K562 (cell line): ENCODE results near the gene PIRT. TPM values are rescaled to one million over a fixed set of nuclear protein-coding genes. Genes with fewer than 3 reads are reported as not detected.

Source experiments
- ATAC-seq: fragments of 200-7000 bp; cut with Tn5 transposase; 3 replicates; pipeline ENCODE4 v1.9.1; 2020; ENCODE audit warnings: moderate library complexity
- BruUV-seq: library from RNA; stranded (reverse); fragments of 400-500 nt; replicated peaks from 2 replicates; lab custom pipeline; 2021; lab: Mats Ljungman, UMichigan
- CTCF ChIA-PET: fragments of 300-600 bp; formaldehyde crosslinking; extraction: SDS; loops from one replicate; lab custom pipeline; 2021; ENCODE audit warnings: low intra/inter-chr PET ratio; lab: Yijun Ruan, JAX
- POLR2A ChIA-PET: fragments of 300-600, 350-650 bp; sonication (Branson Sonifier 250); formaldehyde crosslinking; extraction: SDS; loops from one replicate; lab custom pipeline; 2021; ENCODE audit warnings: antibody characterized with exemption, inconsistent platforms; lab: Yijun Ruan, JAX
- DNase-seq, 4 experiments: peaks; one replicate each; pipeline versions ENCODE4 v3.0.0 to v3.0.0-alpha.2; 2011 to 2018; ENCODE audit warnings: low spot score in 3 of 4, mixed read lengths in 3 of 4; ENCODE audit errors: extremely low read depth in 1 of 4
- FAIRE-seq: peaks from 2 replicates; lab custom pipeline; 2011; peaks lifted over from hg19 to GRCh38; lab: Jason Lieb, UNC
- H2AFZ ChIP-seq: 2 replicates; pipeline ENCODE4 v1.6.0; 2011; ENCODE audit warnings: low read depth, low read length, control low read depth, inconsistent platforms
- H3K27ac ChIP-seq: fragments of 200-600 bp; 3 replicates; pipeline ENCODE4 v1.8.0; 2011; ENCODE audit warnings: low read depth, mild to moderate bottlenecking, control low read depth, inconsistent platforms, low read length, moderate library complexity, mixed read lengths; ENCODE audit errors: extremely low read depth
- H3K27me3 ChIP-seq, 2 experiments: fragments of 300-600 bp in 1 of 2; 2 replicates in 1 of 2; 3 replicates in 1 of 2; pipeline versions ENCODE4 v1.6.0 to v1.8.0; 2011; ENCODE audit warnings: inconsistent platforms in 2 of 2, low read length in 2 of 2, mild to moderate bottlenecking in 1 of 2, mixed read lengths in 1 of 2, moderate library complexity in 1 of 2; ENCODE audit not compliant: control insufficient read depth in 2 of 2, insufficient read depth in 2 of 2
- H3K36me3 ChIP-seq: fragments of 300-600 bp; 3 replicates; pipeline ENCODE4 v1.8.0; 2011; ENCODE audit warnings: mild to moderate bottlenecking, low read length, inconsistent platforms; ENCODE audit not compliant: control insufficient read depth, insufficient read depth
- H3K4me1 ChIP-seq, 2 experiments: fragments of 200-600 bp in 1 of 2; replicated peaks in 1 of 2; 2 replicates in 1 of 2; 3 replicates in 1 of 2; pipeline versions ENCODE4 v1.5.1 to v1.8.0; 2011; ENCODE audit warnings: inconsistent platforms in 2 of 2, low read length in 2 of 2, mild to moderate bottlenecking in 1 of 2, mixed read lengths in 1 of 2, moderate library complexity in 1 of 2; ENCODE audit not compliant: control insufficient read depth in 2 of 2, insufficient read depth in 2 of 2
- H3K4me2 ChIP-seq: 2 replicates; pipeline ENCODE4 v1.6.1; 2011; ENCODE audit warnings: low read length, control low read depth, inconsistent platforms, mixed read lengths; ENCODE audit not compliant: insufficient read depth
- H3K4me3 ChIP-seq: fragments of 200-600 bp; sonication (generic), shearing (Covaris generic); 2 replicates; pipeline ENCODE4 v1.5.1; 2016; ENCODE audit warnings: control low read depth, inconsistent platforms
- H3K79me2 ChIP-seq: fragments of 200-600 bp; 3 replicates; pipeline ENCODE4 v1.8.0; 2011; ENCODE audit warnings: low read length, inconsistent platforms; ENCODE audit not compliant: control insufficient read depth, insufficient read depth
- H3K9ac ChIP-seq, 2 experiments: 2 replicates each; pipeline versions ENCODE4 v1.6.0 to v1.6.1; 2011; ENCODE audit warnings: low read depth in 2 of 2, low read length in 2 of 2, control low read depth in 1 of 2, inconsistent platforms in 1 of 2, mild to moderate bottlenecking in 1 of 2, mixed read lengths in 1 of 2; ENCODE audit not compliant: insufficient read depth in 1 of 2
- H3K9me1 ChIP-seq: one replicate; pipeline ENCODE4 v1.6.0; 2011; ENCODE audit warnings: inconsistent platforms, mild to moderate bottlenecking, low read length, moderate library complexity; ENCODE audit not compliant: control insufficient read depth, insufficient read depth
- H3K9me3 ChIP-seq: replicated peaks from 2 replicates; pipeline ENCODE4 v1.5.1; 2011; ENCODE audit warnings: low read depth, low read length, inconsistent platforms; ENCODE audit not compliant: control insufficient read depth, insufficient read depth
- H4K20me1 ChIP-seq: replicated peaks from 2 replicates; pipeline ENCODE4 v1.6.1; 2011; ENCODE audit warnings: low read length, inconsistent platforms, mixed read lengths; ENCODE audit not compliant: control insufficient read depth, insufficient read depth
- CBX5 ChIP-seq: IDR thresholded peaks from 2 replicates; pipeline ENCODE4 v1.6.1; 2014; ENCODE audit warnings: low read depth, borderline replicate concordance
- CHCHD3 ChIP-seq: fragments of 250-450 bp; sonication (Bioruptor Pico); IDR thresholded peaks from 2 replicates; pipeline ENCODE4 v2.1.2; 2022; ENCODE audit warnings: mild to moderate bottlenecking
- DPF2 ChIP-seq: fragments of 450-650 bp; IDR thresholded peaks from 2 replicates; pipeline ENCODE4 v1.6.1; 2016
- EP400 ChIP-seq: fragments of 450-650 bp; IDR thresholded peaks from 2 replicates; pipeline ENCODE4 v1.6.1; 2017; ENCODE audit warnings: antibody characterized with exemption, mild to moderate bottlenecking, moderate library complexity
- HMG20A ChIP-seq: fragments of 450-650 bp; formaldehyde crosslinking; conservative IDR thresholded peaks from 2 replicates; pipeline ENCODE4 v1.4.0; 2020; ENCODE audit warnings: mild to moderate bottlenecking, mixed read lengths
- ILF3 ChIP-seq: fragments of 450-650 bp; IDR thresholded peaks from 2 replicates; pipeline ENCODE4 v1.6.1; 2018; ENCODE audit warnings: antibody characterized with exemption, mild to moderate bottlenecking, moderate library complexity, borderline replicate concordance
- MCM2 ChIP-seq: fragments of 450-650 bp; IDR thresholded peaks from 2 replicates; pipeline ENCODE4 v1.6.1; 2017; ENCODE audit warnings: low read depth, mild to moderate bottlenecking
- NCOA1 ChIP-seq: fragments of 450-650 bp; IDR thresholded peaks from 2 replicates; pipeline ENCODE4 v1.6.1; 2016; ENCODE audit warnings: low read depth
- PHF21A ChIP-seq: fragments of 450-650 bp; IDR thresholded peaks from 2 replicates; pipeline ENCODE4 v1.6.1; 2017; ENCODE audit warnings: low read depth, borderline replicate concordance
- RBBP5 ChIP-seq: fragments of 200-600 bp; sonication (generic); IDR thresholded peaks from 2 replicates; pipeline ENCODE4 v1.6.1; 2012; ENCODE audit warnings: borderline replicate concordance, mild to moderate bottlenecking, low read length, control low read depth, inconsistent platforms; ENCODE audit not compliant: insufficient read depth, poor library complexity, severe bottlenecking
- WGBS: fragments of 100-300 bp; shearing (Covaris generic); methylation state at CpG from one replicate; pipeline ENCODE4 v1.1.6; 2016; ENCODE audit warnings: low coverage, mixed read lengths; ENCODE audit not compliant: insufficient coverage; ENCODE audit errors: missing lambda C conversion rate; 5-methylcytosine and 5-hydroxymethylcytosine counted together
- in situ Hi-C: fragments of 300-500 bp; cut with MboI; formaldehyde crosslinking; loops from 4 replicates; pipeline ENCODE4 v1.15.0; 2018; ENCODE audit warnings: inconsistent platforms, mixed read lengths
- intact Hi-C: fragments of 100-400 bp; cut with micrococcal nuclease; formaldehyde crosslinking; loops from 2 replicates; pipeline ENCODE4 v1.14.2; 2022
- polyA plus RNA-seq, 8 experiments: library from polyadenylated mRNA; depleted of rRNA in 4 of 8; stranded (reverse) in 5 of 8; unstranded in 3 of 8; fragments of >200 nt; fragmentation: Nextera tagmentation in 2 of 8; fragmentation: Illumina TruSeq in 1 of 8; extraction: Ambion mirVana in 2 of 8; extraction: Trizol in 1 of 8; gene quantifications; 2 replicates each; pipeline versions ENCODE4 v1.2.1 to v1.2.3, GENCODE V29; 2011 to 2014; ENCODE audit warnings: inconsistent platforms in 1 of 8, missing spikeins in 1 of 8
- total RNA-seq, 7 experiments: library from RNA; depleted of rRNA in 6 of 7; stranded (reverse); fragments of >200 nt in 6 of 7; fragmentation: Illumina TruSeq in 2 of 7; extraction: Trizol in 2 of 7; gene quantifications; 2 replicates each; pipeline versions ENCODE4 v1.2.1 to v1.2.3, GENCODE V29; 2011 to 2021; ENCODE audit warnings: low replicate concordance in 1 of 7
- TF ChIP-seq, protein P1 (sequence below): fragments of 450-650 bp; IDR thresholded peaks from 2 replicates; pipeline ENCODE4 v1.6.1; 2016; ENCODE audit warnings: antibody characterized with exemption
- TF ChIP-seq, protein P2 (sequence below): sonication (generic); formaldehyde crosslinking; IDR thresholded peaks from 2 replicates; pipeline ENCODE4 v1.8.0; 2022; ENCODE audit warnings: missing genetic modification reagents, mild to moderate bottlenecking, borderline replicate concordance
- TF ChIP-seq, protein P3 (sequence below): fragments of 250-450 bp; sonication (Bioruptor Pico); IDR thresholded peaks from 2 replicates; pipeline ENCODE4 v1.5.0; 2021
- TF ChIP-seq, protein P4 (sequence below): sonication (generic); formaldehyde crosslinking; IDR thresholded peaks from 2 replicates; pipeline ENCODE4 v1.8.1; 2023; ENCODE audit warnings: mild to moderate bottlenecking, missing genetic modification reagents, moderate library complexity
- TF ChIP-seq, protein P5 (sequence below): fragments of 450-650 bp; IDR thresholded peaks from 2 replicates; pipeline ENCODE4 v1.6.1; 2016; ENCODE audit warnings: low read depth, mild to moderate bottlenecking, moderate library complexity
- TF ChIP-seq, protein P6 (sequence below), 2 experiments: fragments of 200-800 bp in 1 of 2; sonication (Bioruptor generic) in 1 of 2; sonication (generic) in 1 of 2; formaldehyde crosslinking in 1 of 2; IDR thresholded peaks in 1 of 2; conservative IDR thresholded peaks in 1 of 2; 2 replicates each; pipeline versions ENCODE4 v1.5.0 to v1.6.1; 2016 to 2020; ENCODE audit warnings: missing compliant biosample characterization in 1 of 2, missing genetic modification characterization in 1 of 2, missing genetic modification reagents in 1 of 2

PIRT gene
- total and polyA plus RNA-seq, 9 of the 15 experiments (the other 6 are each of a cell fraction or from before 2014, with no cell fraction given): not detected

DNA sequence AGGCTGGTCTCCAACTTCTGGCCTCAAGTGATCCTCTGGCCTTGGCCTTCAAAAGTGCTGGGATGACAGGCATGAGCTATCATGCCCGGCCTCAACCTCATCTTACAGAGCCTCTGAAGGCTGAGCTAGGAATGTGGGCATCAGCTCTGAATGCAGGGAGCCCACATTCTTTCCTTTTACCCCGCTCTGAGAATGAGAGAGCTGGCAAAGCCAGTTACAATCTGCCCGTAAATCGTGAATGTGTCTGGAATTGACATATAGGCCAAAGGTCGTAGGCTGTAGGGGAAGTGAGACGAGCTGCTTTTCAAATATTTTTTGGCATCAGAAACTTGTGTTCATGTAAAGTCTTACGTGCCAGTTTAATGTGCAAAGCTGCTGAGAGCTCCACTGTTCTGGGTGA, 38.5 kb downstream of the PIRT start:
- 12% methylated on average over 7 of the region's 7 CpGs for WGBS
- Histone ChIP-seq H3K9me3 (no peaks in the 10 kb centered on the region), H2AFZ (no peak overlapping the region), H3K27me3 (peaks cover 0 to 19% of the 10 kb centered on the region in 2 experiments; a peak in 2 of 5 replicates), H3K36me3 (no peaks in the 10 kb centered on the region), H4K20me1 (no peaks in the 10 kb centered on the region), H3K4me3 (no peak overlapping the region), H3K9me1 (no peaks in the 10 kb centered on the region), H3K4me2 (no peak overlapping the region), H3K9ac (no peak overlapping the region), H3K79me2 (no peaks in the 10 kb centered on the region), H3K4me1 (no peaks in the 10 kb centered on the region), H3K27ac (no peak overlapping the region)
- in situ Hi-C loops: no loop called here
- no peak for DNase-seq
- ChIA-PET POLR2A (interaction anchor here (0.6 kb wide), 1 partner anchor 468 kb away, joined by 3 read pairs; no protein-coding TSS in a partner anchor), CTCF (no interaction called here)
- no peak for FAIRE-seq
- intact Hi-C loops: no loop called here
- no peak for ATAC-seq
- no TSS peak for BruUV-seq
- TF ChIP-seq HMG20A (CRISPR knock-in tag) (no peak), MCM2 (no peak), EP400 (no peak), CBX5 (no peak), PHF21A (no peak), NCOA1 (no peak), RBBP5 (no peak), DPF2 (no peak), ILF3 (no peak), CHCHD3 (CRISPR knock-in tag) (no peak)
- TF ChIP-seq, protein P1, sequence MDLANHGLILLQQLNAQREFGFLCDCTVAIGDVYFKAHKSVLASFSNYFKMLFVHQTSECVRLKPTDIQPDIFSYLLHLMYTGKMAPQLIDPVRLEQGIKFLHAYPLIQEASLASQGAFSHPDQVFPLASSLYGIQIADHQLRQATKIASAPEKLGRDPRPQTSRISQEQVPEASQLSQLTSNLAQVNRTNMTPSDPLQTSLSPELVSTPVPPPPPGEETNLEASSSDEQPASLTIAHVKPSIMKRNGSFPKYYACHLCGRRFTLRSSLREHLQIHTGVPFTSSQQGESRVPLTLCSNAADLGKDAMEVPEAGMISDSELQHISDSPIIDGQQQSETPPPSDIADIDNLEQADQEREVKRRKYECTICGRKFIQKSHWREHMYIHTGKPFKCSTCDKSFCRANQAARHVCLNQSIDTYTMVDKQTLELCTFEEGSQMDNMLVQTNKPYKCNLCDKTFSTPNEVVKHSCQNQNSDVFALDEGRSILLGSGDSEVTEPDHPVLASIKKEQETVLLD: no peak
- TF ChIP-seq, protein P2, sequence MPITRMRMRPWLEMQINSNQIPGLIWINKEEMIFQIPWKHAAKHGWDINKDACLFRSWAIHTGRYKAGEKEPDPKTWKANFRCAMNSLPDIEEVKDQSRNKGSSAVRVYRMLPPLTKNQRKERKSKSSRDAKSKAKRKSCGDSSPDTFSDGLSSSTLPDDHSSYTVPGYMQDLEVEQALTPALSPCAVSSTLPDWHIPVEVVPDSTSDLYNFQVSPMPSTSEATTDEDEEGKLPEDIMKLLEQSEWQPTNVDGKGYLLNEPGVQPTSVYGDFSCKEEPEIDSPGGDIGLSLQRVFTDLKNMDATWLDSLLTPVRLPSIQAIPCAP (CRISPR knock-in tag): no peak
- TF ChIP-seq, protein P3, sequence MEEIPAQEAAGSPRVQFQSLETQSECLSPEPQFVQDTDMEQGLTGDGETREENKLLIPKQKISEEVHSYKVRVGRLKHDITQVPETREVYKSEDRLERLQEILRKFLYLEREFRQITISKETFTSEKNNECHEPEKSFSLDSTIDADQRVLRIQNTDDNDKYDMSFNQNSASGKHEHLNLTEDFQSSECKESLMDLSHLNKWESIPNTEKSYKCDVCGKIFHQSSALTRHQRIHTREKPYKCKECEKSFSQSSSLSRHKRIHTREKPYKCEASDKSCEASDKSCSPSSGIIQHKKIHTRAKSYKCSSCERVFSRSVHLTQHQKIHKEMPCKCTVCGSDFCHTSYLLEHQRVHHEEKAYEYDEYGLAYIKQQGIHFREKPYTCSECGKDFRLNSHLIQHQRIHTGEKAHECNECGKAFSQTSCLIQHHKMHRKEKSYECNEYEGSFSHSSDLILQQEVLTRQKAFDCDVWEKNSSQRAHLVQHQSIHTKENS: no peak
- TF ChIP-seq, protein P4, sequence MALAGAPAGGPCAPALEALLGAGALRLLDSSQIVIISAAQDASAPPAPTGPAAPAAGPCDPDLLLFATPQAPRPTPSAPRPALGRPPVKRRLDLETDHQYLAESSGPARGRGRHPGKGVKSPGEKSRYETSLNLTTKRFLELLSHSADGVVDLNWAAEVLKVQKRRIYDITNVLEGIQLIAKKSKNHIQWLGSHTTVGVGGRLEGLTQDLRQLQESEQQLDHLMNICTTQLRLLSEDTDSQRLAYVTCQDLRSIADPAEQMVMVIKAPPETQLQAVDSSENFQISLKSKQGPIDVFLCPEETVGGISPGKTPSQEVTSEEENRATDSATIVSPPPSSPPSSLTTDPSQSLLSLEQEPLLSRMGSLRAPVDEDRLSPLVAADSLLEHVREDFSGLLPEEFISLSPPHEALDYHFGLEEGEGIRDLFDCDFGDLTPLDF (CRISPR knock-in tag): no peak
- TF ChIP-seq, protein P5, sequence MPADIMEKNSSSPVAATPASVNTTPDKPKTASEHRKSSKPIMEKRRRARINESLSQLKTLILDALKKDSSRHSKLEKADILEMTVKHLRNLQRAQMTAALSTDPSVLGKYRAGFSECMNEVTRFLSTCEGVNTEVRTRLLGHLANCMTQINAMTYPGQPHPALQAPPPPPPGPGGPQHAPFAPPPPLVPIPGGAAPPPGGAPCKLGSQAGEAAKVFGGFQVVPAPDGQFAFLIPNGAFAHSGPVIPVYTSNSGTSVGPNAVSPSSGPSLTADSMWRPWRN: no peak
- TF ChIP-seq, protein P6, sequence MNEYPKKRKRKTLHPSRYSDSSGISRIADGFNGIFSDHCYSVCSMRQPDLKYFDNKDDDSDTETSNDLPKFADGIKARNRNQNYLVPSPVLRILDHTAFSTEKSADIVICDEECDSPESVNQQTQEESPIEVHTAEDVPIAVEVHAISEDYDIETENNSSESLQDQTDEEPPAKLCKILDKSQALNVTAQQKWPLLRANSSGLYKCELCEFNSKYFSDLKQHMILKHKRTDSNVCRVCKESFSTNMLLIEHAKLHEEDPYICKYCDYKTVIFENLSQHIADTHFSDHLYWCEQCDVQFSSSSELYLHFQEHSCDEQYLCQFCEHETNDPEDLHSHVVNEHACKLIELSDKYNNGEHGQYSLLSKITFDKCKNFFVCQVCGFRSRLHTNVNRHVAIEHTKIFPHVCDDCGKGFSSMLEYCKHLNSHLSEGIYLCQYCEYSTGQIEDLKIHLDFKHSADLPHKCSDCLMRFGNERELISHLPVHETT (CRISPR knock-in tag; conservative IDR thresholded peaks at IDR 0.05 in 1 of 2, IDR thresholded peaks at IDR 0.05 in 1 of 2): no peak
